Bronchial epithelial cell (primary cell): Measurements from ENCODE around the gene CSGALNACT2. TPM values are rescaled to one million over a fixed set of nuclear protein-coding genes. Genes with fewer than 3 reads are reported as not detected.

Source experiments
- DNase-seq: peaks from one replicate; pipeline ENCODE4 v3.0.0-alpha.2; 2010; ENCODE audit warnings: low read depth
- FAIRE-seq: peaks from 2 replicates; lab custom pipeline; 2011; peaks lifted over from hg19 to GRCh38; lab: Jason Lieb, UNC
- H3K27me3 ChIP-seq: 2 replicates; pipeline ENCODE4 v1.5.1; 2011; ENCODE audit warnings: low read length; ENCODE audit not compliant: control insufficient read depth, insufficient read depth
- H3K36me3 ChIP-seq: 2 replicates; pipeline ENCODE4 v1.5.1; 2011; ENCODE audit warnings: low read length; ENCODE audit not compliant: control insufficient read depth, insufficient read depth
- H3K4me3 ChIP-seq: 2 replicates; pipeline ENCODE4 v1.5.1; 2011; ENCODE audit warnings: mild to moderate bottlenecking, low read depth, low read length, control low read depth
- total RNA-seq: library from RNA; depleted of rRNA; stranded (reverse); fragments of >200 nt; gene quantifications from 2 replicates; pipeline ENCODE4 v1.2.1, GENCODE V29; 2014
- TF ChIP-seq, protein P1 (sequence below): IDR thresholded peaks from 2 replicates; pipeline ENCODE4 v1.5.1; 2011; ENCODE audit warnings: mild to moderate bottlenecking, moderate library complexity, low read length, control low read depth, inconsistent platforms; ENCODE audit not compliant: insufficient read depth, severe bottlenecking

The CSGALNACT2 gene
- total RNA-seq, 1 donor from 2014 or later = 17.4 TPM

DNA sequence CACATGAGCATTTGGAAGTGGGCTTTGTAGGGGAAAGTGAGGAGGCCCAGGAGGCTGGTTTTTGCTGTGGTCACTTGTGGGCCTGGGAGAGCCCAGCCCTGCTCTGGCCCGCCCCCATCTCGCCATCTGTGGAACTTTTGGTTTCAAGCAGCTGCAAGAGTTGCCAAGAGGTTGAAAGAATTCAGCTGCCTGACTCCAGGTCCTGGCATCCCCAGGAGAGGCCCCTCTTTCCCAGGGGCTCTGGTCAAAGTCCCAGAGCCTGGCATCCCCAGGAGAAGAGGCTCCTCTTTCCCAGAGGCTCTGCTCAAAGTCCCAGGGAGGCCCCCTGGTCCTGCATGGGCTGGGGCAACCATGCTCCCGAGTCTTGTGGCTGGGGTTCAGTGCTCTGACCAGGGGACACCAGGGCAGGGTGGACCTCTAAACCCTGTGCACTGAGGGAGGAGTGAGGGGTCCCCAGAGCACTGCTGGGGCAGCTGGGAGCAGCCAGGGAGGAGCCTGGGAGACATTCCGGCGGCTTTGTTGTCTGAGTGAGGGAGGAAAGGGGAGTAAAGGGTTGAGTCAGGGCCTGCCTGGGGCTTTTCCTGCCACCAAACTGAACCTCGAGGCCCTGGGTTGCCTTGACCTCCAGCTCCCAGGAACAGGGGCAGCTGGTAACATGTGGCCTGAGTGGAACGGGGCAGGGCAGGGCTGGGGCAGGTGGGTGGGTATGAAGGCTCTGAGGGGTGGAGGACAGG is 27.7 kb upstream of the CSGALNACT2 start:
- no peaks in the 10 kb centered on the region for H3K27me3 ChIP-seq
- TF ChIP-seq, protein P1, sequence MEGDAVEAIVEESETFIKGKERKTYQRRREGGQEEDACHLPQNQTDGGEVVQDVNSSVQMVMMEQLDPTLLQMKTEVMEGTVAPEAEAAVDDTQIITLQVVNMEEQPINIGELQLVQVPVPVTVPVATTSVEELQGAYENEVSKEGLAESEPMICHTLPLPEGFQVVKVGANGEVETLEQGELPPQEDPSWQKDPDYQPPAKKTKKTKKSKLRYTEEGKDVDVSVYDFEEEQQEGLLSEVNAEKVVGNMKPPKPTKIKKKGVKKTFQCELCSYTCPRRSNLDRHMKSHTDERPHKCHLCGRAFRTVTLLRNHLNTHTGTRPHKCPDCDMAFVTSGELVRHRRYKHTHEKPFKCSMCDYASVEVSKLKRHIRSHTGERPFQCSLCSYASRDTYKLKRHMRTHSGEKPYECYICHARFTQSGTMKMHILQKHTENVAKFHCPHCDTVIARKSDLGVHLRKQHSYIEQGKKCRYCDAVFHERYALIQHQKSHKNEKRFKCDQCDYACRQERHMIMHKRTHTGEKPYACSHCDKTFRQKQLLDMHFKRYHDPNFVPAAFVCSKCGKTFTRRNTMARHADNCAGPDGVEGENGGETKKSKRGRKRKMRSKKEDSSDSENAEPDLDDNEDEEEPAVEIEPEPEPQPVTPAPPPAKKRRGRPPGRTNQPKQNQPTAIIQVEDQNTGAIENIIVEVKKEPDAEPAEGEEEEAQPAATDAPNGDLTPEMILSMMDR = no peak
- FAIRE-seq = no peak
- DNase-seq = peak; percentile 51
- H3K4me3 ChIP-seq = no peak overlapping the region
- no peaks in the 10 kb centered on the region for H3K36me3 ChIP-seq

DNA sequence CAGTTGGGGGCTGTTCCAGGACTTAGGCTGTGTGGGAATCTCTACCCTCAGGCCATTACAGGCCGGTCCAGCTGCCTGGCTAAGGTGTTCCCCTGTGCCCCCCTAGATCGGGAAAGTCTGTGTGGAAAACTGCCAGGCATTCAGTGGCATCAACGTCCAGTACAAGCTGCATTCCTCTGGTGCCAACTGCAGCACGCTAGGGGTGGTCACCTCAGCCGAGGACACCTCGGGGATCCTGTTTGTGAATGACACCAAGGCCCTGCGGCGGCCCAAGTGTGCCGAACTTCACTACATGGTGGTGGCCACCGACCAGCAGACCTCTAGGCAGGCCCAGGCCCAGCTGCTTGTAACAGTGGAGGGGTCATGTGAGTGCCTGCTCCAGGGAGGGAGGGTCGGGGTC is 27.1 kb upstream of the CSGALNACT2 start:
- no peak for FAIRE-seq
- H3K27me3 ChIP-seq = no peaks in the 10 kb centered on the region

DNA sequence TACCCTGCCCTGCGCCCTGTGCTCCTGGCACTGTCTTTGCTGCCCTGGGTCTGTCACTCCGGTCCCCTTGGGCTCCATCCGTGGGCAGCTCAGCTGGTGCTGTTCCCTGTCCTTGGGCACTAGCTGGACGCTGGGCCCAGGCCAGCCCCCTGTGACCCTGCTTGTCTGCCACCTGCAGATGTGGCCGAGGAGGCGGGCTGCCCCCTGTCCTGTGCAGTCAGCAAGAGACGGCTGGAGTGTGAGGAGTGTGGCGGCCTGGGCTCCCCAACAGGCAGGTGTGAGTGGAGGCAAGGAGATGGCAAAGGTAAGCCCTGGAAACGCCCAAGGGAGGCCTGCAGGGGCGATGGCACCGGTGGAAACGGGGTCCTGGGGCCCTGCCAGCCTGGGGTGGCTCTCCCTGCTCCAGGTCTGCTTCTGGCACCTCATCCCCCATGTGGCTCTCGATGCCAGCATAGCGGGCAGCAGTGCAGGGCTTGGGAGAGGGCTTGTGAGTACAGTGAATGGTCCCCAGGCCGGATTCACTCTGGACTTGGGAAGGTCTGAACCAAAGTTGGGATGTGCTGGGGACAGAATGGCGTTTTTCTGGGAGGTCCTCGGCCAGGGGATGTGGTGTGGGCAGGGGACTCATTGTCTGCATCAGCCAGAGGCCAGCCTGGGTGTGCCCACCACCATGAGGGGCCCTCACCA is 26.2 kb upstream of the CSGALNACT2 start:
- FAIRE-seq (no peak), DNase-seq (no peak)
- Histone ChIP-seq H3K36me3 (no peaks in the 10 kb centered on the region), H3K4me3 (no peak overlapping the region), H3K27me3 (no peaks in the 10 kb centered on the region)
- TF ChIP-seq, protein P1 = no peak

More for the DNA sequence above, 27.1 kb upstream of the CSGALNACT2 start:
- Histone ChIP-seq H3K4me3 (no peak overlapping the region), H3K36me3 (no peaks in the 10 kb centered on the region)
- TF ChIP-seq, protein P1 = no peak
- DNase-seq = no peak

DNA sequence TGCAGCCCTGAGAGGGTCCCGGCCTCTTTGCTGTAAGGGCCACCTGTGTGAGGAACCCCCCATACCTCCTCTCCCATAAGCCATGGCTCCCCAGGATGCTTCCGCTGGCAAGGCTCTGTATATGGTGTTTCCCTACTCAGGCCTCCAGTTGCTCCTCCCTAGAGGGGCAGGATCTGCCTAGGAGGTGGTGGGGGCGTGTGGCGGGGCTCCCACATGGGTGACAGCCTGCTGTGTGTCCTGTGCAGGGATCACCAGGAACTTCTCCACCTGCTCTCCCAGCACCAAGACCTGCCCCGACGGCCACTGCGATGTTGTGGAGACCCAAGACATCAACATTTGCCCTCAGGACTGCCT is 25.7 kb upstream of the CSGALNACT2 start:
- Histone ChIP-seq H3K4me3 (no peak overlapping the region), H3K36me3 (no peaks in the 10 kb centered on the region), H3K27me3 (no peaks in the 10 kb centered on the region)
- TF ChIP-seq, protein P1 = no peak
- DNase-seq (no peak), FAIRE-seq (no peak)

DNA sequence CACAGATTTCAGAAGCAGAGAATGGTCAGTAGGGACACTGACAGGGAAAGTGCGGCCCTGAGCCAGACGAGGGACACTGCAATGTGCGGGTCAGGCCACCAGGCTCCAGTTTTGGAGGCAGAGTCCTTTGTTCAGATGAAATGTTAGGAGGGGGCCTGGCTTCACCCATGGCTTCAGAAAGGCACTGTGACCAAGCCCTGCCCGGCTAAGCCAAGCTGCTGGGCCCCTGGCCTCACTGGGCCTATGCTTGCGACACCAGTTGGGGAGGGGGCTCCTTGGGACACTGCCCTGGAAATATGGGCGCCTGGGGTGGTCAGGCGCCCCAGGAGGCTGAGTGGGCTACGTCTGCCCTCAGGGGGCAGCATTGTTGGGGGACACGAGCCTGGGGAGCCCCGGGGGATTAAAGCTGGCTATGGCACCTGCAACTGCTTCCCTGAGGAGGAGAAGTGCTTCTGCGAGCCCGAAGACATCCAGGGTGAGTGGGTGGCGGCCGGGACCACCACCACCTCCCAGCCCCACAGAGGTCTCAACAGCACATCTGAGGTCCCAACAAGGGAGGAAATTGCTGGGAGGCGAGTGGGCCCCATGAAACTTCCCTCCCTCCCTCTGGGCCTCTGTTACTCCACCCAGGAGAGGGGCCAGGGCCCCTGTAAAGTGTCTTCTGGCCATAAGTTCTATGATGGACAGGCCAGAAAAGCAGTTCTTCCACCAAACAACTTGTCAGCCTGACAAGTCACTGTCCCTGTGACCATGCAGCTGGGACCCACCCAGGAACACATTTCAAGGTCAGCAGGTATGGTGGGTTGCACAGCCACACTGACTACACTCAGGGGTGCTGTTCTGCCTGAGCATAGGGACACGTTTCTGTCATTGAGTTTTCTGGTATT is 24.8 kb upstream of the CSGALNACT2 start:
- H3K36me3 ChIP-seq = no peaks in the 10 kb centered on the region
- no peak for DNase-seq
- no peak overlapping the region for H3K4me3 ChIP-seq
- H3K27me3 ChIP-seq = no peaks in the 10 kb centered on the region
- TF ChIP-seq, protein P1 = no peak
- no peak for FAIRE-seq
